Mesothelial cell of epicardium (in vitro differentiated cells): Measurements from ENCODE around the gene TRAF4. TPM values are rescaled to one million over a fixed set of nuclear protein-coding genes. Genes with fewer than 3 reads are reported as not detected.

Source experiments
- DNase-seq, 2 experiments: peaks; one replicate each; pipeline ENCODE4 v3.0.0; 2021; ENCODE audit warnings: low spot score in 2 of 2; ENCODE audit not compliant: unreplicated experiment in 2 of 2
- H3K27ac Mint-ChIP-seq: 2 replicates; pipeline ENCODE4 v1.8.0; 2021; ENCODE audit warnings: mixed read lengths
- H3K27me3 Mint-ChIP-seq: 2 replicates; pipeline ENCODE4 v1.8.0; 2021; ENCODE audit warnings: low read depth, mixed read lengths
- H3K36me3 Mint-ChIP-seq: 2 replicates; pipeline ENCODE4 v1.8.0; 2021; ENCODE audit warnings: mixed read lengths
- H3K4me1 Mint-ChIP-seq: 2 replicates; pipeline ENCODE4 v1.8.0; 2021; ENCODE audit warnings: mixed read lengths
- H3K4me3 Mint-ChIP-seq: 2 replicates; pipeline ENCODE4 v1.8.0; 2021; ENCODE audit warnings: mild to moderate bottlenecking, moderate library complexity, mixed read lengths
- H3K9me3 Mint-ChIP-seq: 2 replicates; pipeline ENCODE4 v1.8.0; 2021; ENCODE audit warnings: mixed read lengths
- total RNA-seq: library from RNA; stranded (reverse); gene quantifications from 3 replicates; pipeline ENCODE4 v1.2.1, GENCODE V29; 2021
- TF ChIP-seq, protein P1 (sequence below): fragments of 200-600 bp; sonication (generic); IDR thresholded peaks from one replicate; pipeline ENCODE4 v1.5.0; 2021; ENCODE audit warnings: antibody characterized with exemption; ENCODE audit not compliant: unreplicated experiment

The TRAF4 gene
- total RNA-seq, 1 donor from 2014 or later = 252 TPM

GRCh38 chr17:28712032-28712704 is 31.6 kb upstream of the TRAF4 start:
- DNase-seq = no peak

GRCh38 chr17:28712705-28713415 is 31.0 kb upstream of the TRAF4 start:
- Mint-ChIP-seq H3K4me3 (peak overlapping the region; percentile 39), H3K36me3 (peaks cover 18% of the 10 kb centered on the region), H3K9me3 (no peaks in the 10 kb centered on the region), H3K27me3 (no peaks in the 10 kb centered on the region), H3K4me1 (peaks cover 36% of the 10 kb centered on the region), H3K27ac (peak overlapping the region; percentile 21)
- TF ChIP-seq, protein P1, sequence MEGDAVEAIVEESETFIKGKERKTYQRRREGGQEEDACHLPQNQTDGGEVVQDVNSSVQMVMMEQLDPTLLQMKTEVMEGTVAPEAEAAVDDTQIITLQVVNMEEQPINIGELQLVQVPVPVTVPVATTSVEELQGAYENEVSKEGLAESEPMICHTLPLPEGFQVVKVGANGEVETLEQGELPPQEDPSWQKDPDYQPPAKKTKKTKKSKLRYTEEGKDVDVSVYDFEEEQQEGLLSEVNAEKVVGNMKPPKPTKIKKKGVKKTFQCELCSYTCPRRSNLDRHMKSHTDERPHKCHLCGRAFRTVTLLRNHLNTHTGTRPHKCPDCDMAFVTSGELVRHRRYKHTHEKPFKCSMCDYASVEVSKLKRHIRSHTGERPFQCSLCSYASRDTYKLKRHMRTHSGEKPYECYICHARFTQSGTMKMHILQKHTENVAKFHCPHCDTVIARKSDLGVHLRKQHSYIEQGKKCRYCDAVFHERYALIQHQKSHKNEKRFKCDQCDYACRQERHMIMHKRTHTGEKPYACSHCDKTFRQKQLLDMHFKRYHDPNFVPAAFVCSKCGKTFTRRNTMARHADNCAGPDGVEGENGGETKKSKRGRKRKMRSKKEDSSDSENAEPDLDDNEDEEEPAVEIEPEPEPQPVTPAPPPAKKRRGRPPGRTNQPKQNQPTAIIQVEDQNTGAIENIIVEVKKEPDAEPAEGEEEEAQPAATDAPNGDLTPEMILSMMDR = no peak
- no peak for DNase-seq

More at GRCh38 chr17:28712032-28712704, 31.6 kb upstream of the TRAF4 start:
- Mint-ChIP-seq H3K27me3 (no peaks in the 10 kb centered on the region), H3K36me3 (peaks cover 18% of the 10 kb centered on the region), H3K4me1 (peaks cover 36% of the 10 kb centered on the region), H3K4me3 (peak overlapping the region; percentile 83), H3K9me3 (no peaks in the 10 kb centered on the region), H3K27ac (peak overlapping the region; percentile 93)
- TF ChIP-seq, protein P1 = no peak

DNA sequence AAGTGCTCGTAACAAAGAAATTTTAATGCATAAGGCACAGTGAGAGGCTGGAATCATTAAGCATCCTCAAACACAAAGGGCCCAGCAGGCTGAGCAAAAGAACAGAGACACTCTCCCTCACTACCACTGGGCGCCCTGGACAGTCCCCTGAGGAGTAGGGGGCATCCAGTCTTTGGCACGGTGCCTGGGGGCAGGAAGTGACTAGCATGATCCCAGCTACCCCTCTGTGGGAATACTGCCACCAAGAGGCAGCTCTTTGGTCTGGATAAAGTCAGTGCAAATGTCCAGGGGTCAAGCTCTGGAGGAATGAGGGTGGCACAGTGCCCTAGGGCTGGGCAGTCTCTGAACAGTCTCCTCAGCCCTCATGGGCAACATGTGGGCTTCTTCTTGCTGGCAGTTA is 29.5 kb upstream of the TRAF4 start:
- Mint-ChIP-seq H3K9me3 (no peaks in the 10 kb centered on the region), H3K27ac (no peak overlapping the region), H3K36me3 (peaks cover 18% of the 10 kb centered on the region), H3K4me3 (peak overlapping the region; percentile 22), H3K4me1 (peaks cover 46% of the 10 kb centered on the region), H3K27me3 (no peaks in the 10 kb centered on the region)
- DNase-seq = no peak
- TF ChIP-seq, protein P1 = no peak

DNA sequence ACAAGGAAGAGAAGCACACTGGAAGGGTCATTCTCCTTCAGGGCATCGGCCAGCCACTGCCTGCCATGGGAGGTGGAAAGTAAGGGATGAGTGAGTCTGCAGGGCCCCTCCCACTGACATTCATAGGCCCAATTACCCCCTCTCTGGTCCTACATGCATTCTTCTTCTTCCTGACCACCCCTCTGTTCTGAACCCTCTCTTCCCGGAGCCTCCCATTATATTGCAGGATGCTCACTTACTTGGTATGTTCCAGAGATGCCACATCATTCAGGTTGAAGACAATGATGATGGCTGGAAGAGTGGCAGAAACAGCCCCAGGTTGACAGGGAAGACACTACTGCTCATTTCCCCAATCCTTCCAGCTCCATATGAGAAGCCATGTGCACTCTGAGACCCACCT is 28.6 kb upstream of the TRAF4 start:
- Mint-ChIP-seq H3K4me3 (peak overlapping the region; percentile 82), H3K36me3 (peaks cover 18% of the 10 kb centered on the region), H3K27me3 (no peaks in the 10 kb centered on the region), H3K4me1 (peaks cover 52% of the 10 kb centered on the region), H3K27ac (no peak overlapping the region), H3K9me3 (no peaks in the 10 kb centered on the region)
- DNase-seq = no peak
- TF ChIP-seq, protein P1 = no peak

DNA sequence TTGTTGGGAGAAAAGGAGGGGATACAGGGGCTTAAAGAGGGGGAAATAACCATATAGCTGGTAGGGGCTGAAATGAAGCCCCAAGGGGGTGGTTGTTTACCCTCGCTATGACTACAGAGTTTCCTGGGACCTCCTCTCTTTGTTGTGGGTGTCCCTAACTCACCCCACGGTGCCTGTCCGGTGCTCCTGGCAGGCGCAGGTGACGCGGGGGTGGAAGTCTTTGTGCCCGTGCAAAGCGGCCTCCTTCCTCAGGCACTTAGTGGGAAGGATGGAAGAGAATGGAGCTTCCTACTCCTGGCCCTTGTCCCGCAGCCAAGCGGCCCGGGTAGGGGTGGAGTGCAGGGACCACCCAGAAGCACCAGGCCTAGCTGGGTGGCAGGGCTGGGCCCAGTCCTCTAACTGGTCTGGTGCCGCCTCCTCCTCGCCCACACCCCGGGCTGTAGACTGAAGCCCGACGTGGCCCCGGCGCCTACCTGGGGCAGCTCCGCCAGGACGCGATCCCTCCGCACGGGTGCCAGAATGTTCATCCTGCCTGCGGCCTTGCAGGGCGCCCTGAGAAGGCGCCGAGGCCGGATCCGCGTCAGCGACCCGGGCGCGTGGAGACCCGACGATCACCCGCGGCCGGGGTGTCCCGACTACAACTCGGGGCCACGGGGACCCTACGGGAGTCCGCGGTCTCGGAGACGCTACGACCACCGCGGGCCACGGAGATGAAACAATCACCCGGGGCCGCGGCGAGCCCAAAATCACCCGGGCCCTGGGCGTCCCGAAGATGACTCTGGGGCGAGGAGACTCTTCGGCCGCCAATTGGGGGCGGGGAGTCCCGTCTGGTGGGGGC is 26.9 kb upstream of the TRAF4 start:
- Mint-ChIP-seq H3K27ac (peak overlapping the region; percentile 88), H3K4me1 (peaks cover 58% of the 10 kb centered on the region), H3K9me3 (no peaks in the 10 kb centered on the region), H3K36me3 (peaks cover 22% of the 10 kb centered on the region), H3K4me3 (peak overlapping the region; percentile 82), H3K27me3 (no peaks in the 10 kb centered on the region)
- DNase-seq = peak in 1 of 2 experiments; percentile 55
- TF ChIP-seq, protein P1 = no peak
